Measurements from ENCODE around the gene INAFM1.

DNA sequence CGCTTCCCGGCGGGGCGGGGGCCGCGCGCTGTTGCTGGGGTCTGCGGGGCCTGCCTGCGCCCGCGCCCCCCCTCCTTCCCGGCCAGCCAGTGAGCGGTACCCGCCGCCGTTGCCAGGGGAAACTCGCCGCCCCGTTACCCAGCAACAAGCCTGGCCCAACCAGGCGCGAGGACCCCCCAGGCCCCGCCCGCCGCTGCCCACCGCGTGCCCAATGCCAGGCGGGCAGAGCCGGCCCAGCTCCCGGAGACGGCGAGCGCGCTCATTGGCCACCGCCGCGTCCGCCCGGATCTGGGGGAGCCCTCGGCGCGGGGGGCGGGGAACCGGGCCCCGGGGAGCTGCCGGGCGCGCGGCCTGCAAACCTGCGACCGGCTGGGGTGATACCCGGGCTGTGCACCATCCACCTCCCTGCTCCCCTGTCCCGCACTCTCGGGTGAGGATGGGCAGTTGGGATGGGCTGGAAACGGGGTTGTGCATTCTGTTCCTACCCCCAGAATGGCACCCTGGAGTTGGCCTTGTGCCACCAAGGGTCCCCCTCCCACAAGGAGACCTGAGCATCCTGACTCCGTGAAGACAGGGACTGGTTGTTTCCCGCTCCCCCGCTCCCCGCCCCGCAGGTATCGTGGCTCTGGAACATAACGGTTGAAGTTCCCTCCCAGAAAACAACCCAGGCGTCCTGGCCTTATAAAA lies 34.9 kb upstream of the INAFM1 start:
- TF ChIP-seq, protein P1, sequence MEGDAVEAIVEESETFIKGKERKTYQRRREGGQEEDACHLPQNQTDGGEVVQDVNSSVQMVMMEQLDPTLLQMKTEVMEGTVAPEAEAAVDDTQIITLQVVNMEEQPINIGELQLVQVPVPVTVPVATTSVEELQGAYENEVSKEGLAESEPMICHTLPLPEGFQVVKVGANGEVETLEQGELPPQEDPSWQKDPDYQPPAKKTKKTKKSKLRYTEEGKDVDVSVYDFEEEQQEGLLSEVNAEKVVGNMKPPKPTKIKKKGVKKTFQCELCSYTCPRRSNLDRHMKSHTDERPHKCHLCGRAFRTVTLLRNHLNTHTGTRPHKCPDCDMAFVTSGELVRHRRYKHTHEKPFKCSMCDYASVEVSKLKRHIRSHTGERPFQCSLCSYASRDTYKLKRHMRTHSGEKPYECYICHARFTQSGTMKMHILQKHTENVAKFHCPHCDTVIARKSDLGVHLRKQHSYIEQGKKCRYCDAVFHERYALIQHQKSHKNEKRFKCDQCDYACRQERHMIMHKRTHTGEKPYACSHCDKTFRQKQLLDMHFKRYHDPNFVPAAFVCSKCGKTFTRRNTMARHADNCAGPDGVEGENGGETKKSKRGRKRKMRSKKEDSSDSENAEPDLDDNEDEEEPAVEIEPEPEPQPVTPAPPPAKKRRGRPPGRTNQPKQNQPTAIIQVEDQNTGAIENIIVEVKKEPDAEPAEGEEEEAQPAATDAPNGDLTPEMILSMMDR (conservative IDR thresholded peaks at IDR 0.05; ENCODE audit: low read depth, low read length), result no peak
- no peak for TF ChIP-seq EZH2 (IDR thresholded peaks at IDR 0.05; ENCODE audit: low read length, unreplicated experiment)
